ENCODE data around the gene DEPP1. TPM values are rescaled to one million over a fixed set of nuclear protein-coding genes. Genes with fewer than 3 reads are reported as not detected.

Gene DEPP1
- total and polyA plus RNA-seq, 2 of the 13 experiments (the other 11 are each of a cell fraction or from before 2014, with no cell fraction given) = 14.8 to 270 TPM

GRCh38 chr10:44980309-44981171 is 1.9 kb upstream of the DEPP1 start (continued):
- TF ChIP-seq ZNF878 (CRISPR knock-in tag; IDR thresholded peaks at IDR 0.05) (peak; percentile 66; the same call in 1 of the 2 replicates), FOXA1 (IDR thresholded peaks at IDR 0.05) (no peak), FOXA1 (CRISPR knock-in tag; IDR thresholded peaks at IDR 0.05) (peak; percentile 83), ZBED4 (CRISPR knock-in tag; IDR thresholded peaks at IDR 0.05; ENCODE audit: borderline replicate concordance) (0 out of 2 replicates have a peak, but pooled peaks have one; percentile 32), IRF9 (CRISPR knock-in tag; IDR thresholded peaks at IDR 0.05; ENCODE audit: borderline replicate concordance) (0 out of 2 replicates have a peak, but pooled peaks have one; percentile 32), KIAA2018 (CRISPR knock-in tag; IDR thresholded peaks at IDR 0.05; ENCODE audit: borderline replicate concordance) (no peak), ZNF572 (CRISPR knock-in tag; IDR thresholded peaks at IDR 0.05) (no peak; the same call in 1 of the 2 replicates), E2F1 (CRISPR knock-in tag; IDR thresholded peaks at IDR 0.05) (no peak), ZNF335 (CRISPR knock-in tag; IDR thresholded peaks at IDR 0.05) (0 out of 2 replicates have a peak, but pooled peaks have one; percentile 5), REL (CRISPR knock-in tag; conservative IDR thresholded peaks at IDR 0.05) (no peak), REPIN1 (CRISPR knock-in tag; IDR thresholded peaks at IDR 0.05; ENCODE audit: borderline replicate concordance, low read depth) (no peak)
